NB4 (cell line): ENCODE data around the gene SAT2.

Experiments
- DNase-seq: peaks from one replicate; pipeline ENCODE4 v3.0.0; 2010; ENCODE audit warnings: low read depth
- H3K4me3 ChIP-seq: one replicate; pipeline ENCODE4 v1.5.1; 2011; ENCODE audit warnings: mild to moderate bottlenecking, low read depth, low read length, moderate library complexity
- MAX ChIP-seq: IDR thresholded peaks from 2 replicates; pipeline ENCODE4 v1.6.1; 2011; ENCODE audit warnings: low read depth, low read length
- MYC ChIP-seq: IDR thresholded peaks from 2 replicates; pipeline ENCODE4 v1.6.1; 2011; ENCODE audit warnings: low read depth, low read length
- POLR2A ChIP-seq: IDR thresholded peaks from 2 replicates; pipeline ENCODE4 v1.6.1; 2011; ENCODE audit warnings: mild to moderate bottlenecking; ENCODE audit not compliant: insufficient read length; ENCODE audit errors: extremely low read depth
- TF ChIP-seq, protein P1 (sequence below): IDR thresholded peaks from one replicate; pipeline ENCODE4 v1.5.1; 2012; ENCODE audit warnings: low read depth, low read length

The SAT2 gene

DNA sequence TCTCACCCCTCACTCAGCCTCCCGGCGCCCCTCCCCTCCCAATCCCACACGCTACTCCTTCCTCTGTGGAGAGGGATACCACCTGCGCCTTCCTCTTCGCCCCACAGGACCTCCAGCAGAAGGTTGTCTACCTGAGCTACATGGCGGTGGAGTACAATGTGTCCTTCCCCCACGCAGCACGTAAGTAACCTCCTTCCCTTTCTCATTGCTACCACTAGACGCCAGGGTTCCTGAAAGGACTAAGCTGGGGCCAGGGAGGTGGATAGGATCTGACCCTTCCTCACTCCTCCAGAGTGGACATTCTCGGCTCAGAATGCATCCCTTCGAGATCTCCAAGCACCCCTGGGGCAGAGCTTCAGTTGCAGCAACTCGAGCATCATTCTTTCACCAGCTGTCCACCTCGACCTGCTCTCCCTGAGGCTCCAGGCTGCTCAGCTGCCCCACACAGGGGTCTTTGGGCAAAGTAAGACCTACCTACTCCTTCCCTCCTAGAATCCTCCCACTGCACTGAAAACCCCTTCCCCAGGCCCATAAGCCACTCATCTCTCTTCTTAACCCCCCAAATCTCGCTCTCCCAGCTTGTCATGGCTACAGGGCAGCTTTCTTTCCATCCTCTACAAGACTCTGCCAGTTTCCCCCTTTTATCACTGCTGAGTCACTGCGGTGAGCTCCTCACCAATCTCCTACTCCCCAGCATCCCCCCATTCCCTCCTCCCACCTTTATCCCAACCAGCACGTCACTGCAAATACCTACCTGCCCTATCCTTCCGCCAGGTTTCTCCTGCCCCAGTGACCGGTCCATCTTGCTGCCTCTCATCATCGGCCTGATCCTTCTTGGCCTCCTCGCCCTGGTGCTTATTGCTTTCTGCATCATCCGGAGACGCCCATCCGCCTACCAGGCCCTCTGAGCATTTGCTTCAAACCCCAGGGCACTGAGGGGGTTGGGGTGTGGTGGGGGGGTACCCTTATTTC lies 46.7 kb downstream of the SAT2 start:
- no peak for TF ChIP-seq MAX
- TF ChIP-seq, protein P1, sequence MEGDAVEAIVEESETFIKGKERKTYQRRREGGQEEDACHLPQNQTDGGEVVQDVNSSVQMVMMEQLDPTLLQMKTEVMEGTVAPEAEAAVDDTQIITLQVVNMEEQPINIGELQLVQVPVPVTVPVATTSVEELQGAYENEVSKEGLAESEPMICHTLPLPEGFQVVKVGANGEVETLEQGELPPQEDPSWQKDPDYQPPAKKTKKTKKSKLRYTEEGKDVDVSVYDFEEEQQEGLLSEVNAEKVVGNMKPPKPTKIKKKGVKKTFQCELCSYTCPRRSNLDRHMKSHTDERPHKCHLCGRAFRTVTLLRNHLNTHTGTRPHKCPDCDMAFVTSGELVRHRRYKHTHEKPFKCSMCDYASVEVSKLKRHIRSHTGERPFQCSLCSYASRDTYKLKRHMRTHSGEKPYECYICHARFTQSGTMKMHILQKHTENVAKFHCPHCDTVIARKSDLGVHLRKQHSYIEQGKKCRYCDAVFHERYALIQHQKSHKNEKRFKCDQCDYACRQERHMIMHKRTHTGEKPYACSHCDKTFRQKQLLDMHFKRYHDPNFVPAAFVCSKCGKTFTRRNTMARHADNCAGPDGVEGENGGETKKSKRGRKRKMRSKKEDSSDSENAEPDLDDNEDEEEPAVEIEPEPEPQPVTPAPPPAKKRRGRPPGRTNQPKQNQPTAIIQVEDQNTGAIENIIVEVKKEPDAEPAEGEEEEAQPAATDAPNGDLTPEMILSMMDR: no peak
- no peak overlapping the region for H3K4me3 ChIP-seq
- DNase-seq: no peak

DNA sequence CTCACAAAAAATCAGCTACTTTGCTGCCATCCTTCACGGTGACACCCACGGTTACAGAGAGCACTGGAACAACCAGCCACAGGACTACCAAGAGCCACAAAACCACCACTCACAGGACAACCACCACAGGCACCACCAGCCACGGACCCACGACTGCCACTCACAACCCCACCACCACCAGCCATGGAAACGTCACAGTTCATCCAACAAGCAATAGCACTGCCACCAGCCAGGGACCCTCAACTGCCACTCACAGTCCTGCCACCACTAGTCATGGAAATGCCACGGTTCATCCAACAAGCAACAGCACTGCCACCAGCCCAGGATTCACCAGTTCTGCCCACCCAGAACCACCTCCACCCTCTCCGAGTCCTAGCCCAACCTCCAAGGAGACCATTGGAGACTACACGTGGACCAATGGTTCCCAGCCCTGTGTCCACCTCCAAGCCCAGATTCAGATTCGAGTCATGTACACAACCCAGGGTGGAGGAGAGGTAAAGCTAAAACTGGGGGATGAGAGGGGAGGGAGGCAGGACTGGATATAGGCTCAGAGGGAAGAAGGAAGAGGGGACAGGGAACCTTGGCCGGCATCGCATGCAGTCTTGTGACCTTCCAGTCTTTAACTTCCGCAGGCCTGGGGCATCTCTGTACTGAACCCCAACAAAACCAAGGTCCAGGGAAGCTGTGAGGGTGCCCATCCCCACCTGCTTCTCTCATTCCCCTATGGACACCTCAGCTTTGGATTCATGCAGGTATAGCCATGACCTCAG lies 47.6 kb downstream of the SAT2 start:
- no peak for DNase-seq
- peak overlapping the region; percentile 46 for H3K4me3 ChIP-seq
- TF ChIP-seq MYC (no peak), POLR2A (no peak), MAX (no peak)
- TF ChIP-seq, protein P1: no peak

DNA sequence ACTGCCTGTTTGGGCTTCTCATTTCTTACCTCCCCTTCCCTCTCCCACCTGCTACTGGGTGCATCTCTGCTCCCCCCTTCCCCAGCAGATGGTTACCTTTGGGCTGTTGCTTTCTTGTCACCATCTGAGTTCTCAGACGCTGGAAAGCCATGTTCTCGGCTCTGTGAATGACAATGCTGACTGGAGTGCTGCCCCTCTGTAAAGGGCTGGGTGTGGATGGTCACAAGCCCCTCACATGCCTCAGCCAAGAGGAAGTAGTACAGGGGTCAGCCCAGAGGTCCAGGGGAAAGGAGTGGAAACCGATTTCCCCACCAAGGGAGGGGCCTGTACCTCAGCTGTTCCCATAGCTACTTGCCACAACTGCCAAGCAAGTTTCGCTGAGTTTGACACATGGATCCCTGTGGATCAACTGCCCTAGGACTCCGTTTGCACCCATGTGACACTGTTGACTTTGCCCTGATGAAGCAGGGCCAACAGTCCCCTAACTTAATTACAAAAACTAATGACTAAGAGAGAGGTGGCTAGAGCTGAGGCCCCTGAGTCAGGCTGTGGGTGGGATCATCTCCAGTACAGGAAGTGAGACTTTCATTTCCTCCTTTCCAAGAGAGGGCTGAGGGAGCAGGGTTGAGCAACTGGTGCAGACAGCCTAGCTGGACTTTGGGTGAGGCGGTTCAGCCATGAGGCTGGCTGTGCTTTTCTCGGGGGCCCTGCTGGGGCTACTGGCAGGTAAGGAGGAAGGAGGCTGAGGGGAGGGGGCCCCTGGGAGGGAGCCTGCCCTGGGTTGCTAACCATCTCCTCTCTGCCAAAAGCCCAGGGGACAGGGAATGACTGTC lies 48.4 kb downstream of the SAT2 start, which contains the start of gene CD68:
Gene CD68 (plus strand): TSS at position 638 of the 833 bp plus-strand sequence. CDS start 40 bp downstream, at position 678.
- H3K4me3 ChIP-seq: peak within 1 kb of the TSS; percentile 46
- TF ChIP-seq MAX: peak; percentile 92
- peak; percentile 70 for TF ChIP-seq POLR2A
- TF ChIP-seq, protein P1: no peak
- TF ChIP-seq MYC: peak; percentile 91
- peak; percentile 94 for DNase-seq

DNA sequence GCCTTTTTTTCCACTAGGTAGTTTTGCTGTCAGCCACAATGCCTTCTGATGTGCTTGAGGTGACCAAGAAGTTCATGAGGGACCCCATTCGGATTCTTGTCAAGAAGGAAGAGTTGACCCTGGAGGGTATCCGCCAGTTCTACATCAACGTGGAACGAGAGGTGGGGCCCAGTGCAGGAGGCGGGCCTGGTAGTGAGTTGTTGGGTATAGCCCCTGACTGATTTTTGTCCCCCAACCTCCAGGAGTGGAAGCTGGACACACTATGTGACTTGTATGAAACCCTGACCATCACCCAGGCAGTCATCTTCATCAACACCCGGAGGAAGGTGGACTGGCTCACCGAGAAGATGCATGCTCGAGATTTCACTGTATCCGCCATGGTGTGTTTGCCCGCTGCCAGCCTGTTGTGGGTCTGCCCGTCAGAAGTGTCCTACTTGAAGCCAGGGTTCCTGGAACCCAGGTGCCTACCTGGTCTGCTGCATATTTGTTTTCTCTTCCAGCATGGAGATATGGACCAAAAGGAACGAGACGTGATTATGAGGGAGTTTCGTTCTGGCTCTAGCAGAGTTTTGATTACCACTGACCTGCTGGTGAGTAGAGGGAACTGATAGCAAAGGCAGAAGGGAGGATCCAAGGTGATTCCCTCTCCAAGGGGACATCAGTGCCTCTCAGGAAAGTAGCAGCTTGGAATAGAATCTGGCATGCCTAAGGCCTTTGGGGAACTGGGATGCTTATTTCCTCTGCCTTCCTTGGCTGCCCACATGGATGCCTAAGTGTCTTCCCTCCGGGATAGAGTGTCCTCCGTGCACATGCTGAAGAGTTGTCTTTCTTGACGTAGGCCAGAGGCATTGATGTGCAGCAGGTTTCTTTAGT lies 50.1 kb downstream of the SAT2 start:
- no peak for TF ChIP-seq MAX
- TF ChIP-seq POLR2A: no peak
- TF ChIP-seq, protein P1: no peak
- TF ChIP-seq MYC: no peak

More for the DNA sequence above, 50.1 kb downstream of the SAT2 start:
- H3K4me3 ChIP-seq: no peak overlapping the region
- no peak for DNase-seq
